Activated CD4-positive, alpha-beta T cell treated with anti-CD3 and anti-CD28 coated beads, Interleukin-2, amount 10 ng/mL, durations not matched to agents 7 days and 5 days (primary cell): ENCODE data around the gene SAFB. TPM values are rescaled to one million over a fixed set of nuclear protein-coding genes. Genes with fewer than 3 reads are reported as not detected.
"Not testable (repeated sequence)": the region's sequence is repeated elsewhere in the genome, so short reads cannot be mapped to it uniquely, and the experiment has no call there.

Experiments used
- CTCF ChIA-PET: fragments of 350-600 bp; sonication (Branson Sonifier 250); formaldehyde crosslinking; loops from one replicate; lab custom pipeline; 2021; ENCODE audit warnings: antibody characterized with exemption; lab: Charles Lee
- POLR2A ChIA-PET: fragments of 350-600 bp; sonication (Branson Sonifier 250); formaldehyde crosslinking; loops from one replicate; lab custom pipeline; 2021; ENCODE audit warnings: antibody characterized with exemption; lab: Charles Lee
- DNase-seq: peaks from one replicate; pipeline ENCODE4 v3.0.0-alpha.2; 2020
- H3K27ac Mint-ChIP-seq: one replicate; pipeline ENCODE4 v1.8.0; 2021; ENCODE audit warnings: mild to moderate bottlenecking, moderate library complexity, mixed read lengths
- H3K27me3 Mint-ChIP-seq: one replicate; pipeline ENCODE4 v1.8.0; 2021; ENCODE audit warnings: mixed read lengths
- H3K36me3 Mint-ChIP-seq: one replicate; pipeline ENCODE4 v1.8.0; 2021; ENCODE audit warnings: low read depth, mixed read lengths
- H3K4me1 Mint-ChIP-seq: one replicate; pipeline ENCODE4 v1.8.0; 2021; ENCODE audit warnings: mixed read lengths
- H3K4me3 Mint-ChIP-seq: one replicate; pipeline ENCODE4 v1.8.0; 2021; ENCODE audit warnings: mild to moderate bottlenecking, moderate library complexity, mixed read lengths
- H3K9me3 Mint-ChIP-seq: one replicate; pipeline ENCODE4 v1.8.0; 2021; ENCODE audit warnings: mixed read lengths
- total RNA-seq, 2 experiments: library from RNA; stranded (reverse); gene quantifications; one replicate each; pipeline ENCODE4 v1.2.3, GENCODE V29; 2021

SAFB gene
- total RNA-seq, 2 experiments from 2014 or later: 113 to 131 TPM

DNA sequence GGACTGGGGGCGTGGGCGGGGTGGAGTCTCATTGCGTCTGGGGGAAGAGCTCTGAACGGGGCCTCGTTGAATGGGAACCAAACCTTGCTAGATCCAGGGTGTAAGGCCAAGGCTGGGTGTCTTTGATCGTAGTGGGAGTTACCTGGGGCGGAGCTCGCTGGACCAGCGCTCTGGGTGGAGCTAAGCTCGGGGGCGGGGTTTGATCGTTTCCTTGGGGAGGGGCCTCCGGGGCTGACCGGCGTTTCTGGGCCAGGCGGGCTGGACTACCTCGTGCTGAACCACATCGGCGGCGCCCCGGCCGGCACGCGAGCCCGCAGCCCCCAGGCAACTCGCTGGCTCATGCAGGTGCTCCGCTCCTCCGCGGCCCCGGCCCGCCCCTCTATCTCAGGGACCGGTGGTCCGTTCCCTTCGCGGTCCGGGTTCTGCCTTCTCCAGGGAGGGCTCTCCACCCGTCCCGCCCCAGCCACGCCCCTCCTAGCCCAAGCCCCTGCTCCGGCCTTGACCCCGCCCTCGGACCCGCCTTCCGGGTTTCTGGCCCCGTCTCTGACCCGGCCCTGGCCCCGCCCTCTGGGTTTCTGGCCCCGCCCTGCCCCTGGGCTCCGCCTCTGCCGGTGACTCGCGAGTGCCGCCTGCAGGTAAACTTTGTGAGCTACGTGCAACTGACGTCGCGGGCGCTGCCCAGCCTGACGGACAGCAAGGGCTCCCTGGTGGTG, 63.9 kb downstream of the SAFB start:
- peaks cover 28% of the 10 kb centered on the region for H3K4me1 Mint-ChIP-seq
- ChIA-PET CTCF (interaction anchor here (0.6 to 2.4 kb wide), 26 partner anchors 9 to 906 kb away, joined by 3 to 17 read pairs (median 4); partner anchors contain the start of genes CATSPERD, LONP1, NRTN and SAFB), POLR2A (interaction anchor here (0.6 kb wide), 1 partner anchor 281 kb away, joined by 3 read pairs; no protein-coding TSS in a partner anchor)
- H3K27me3 Mint-ChIP-seq: no peaks in the 10 kb centered on the region
- H3K4me3 Mint-ChIP-seq: peak overlapping the region; percentile 73
- peak overlapping the region; percentile 91 for H3K27ac Mint-ChIP-seq
- peaks cover 9% of the 10 kb centered on the region for H3K36me3 Mint-ChIP-seq
- H3K9me3 Mint-ChIP-seq: no peaks in the 10 kb centered on the region
- peak; percentile 97 for DNase-seq

DNA sequence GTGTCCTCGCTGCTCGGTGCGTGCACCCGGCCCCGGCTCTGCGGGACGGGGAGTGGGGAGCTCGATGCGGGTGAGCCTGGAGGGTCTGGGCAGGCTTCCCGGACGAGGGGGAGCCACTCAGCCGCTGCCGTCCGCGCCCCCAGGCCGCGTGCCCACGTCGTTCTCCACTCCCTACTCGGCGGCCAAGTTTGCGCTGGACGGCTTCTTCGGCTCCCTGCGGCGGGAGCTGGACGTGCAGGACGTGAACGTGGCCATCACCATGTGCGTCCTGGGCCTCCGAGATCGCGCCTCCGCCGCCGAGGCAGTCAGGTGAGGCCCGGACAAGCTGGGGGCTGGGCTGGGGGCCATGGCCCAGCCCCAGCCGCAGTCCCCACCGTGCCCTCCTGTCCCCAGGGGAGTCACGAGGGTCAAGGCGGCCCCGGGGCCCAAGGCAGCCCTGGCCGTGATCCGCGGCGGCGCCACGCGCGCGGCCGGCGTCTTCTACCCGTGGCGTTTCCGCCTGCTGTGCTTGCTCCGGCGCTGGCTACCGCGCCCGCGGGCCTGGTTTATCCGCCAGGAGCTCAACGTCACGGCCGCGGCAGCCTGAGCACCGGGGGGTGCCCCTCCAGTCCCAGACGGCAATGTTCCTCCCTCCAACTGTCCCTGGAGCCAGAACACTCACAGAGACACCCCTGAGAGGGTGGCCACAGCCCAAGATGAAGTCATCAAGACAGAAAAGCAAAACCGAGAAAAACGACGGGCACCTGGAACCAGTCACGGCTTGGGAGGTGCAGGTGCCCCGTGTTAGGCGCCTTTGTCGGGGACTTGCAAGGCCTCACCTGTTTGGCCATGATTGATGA, 64.7 kb downstream of the SAFB start:
- no peak for DNase-seq
- Mint-ChIP-seq H3K9me3 (no peaks in the 10 kb centered on the region), H3K36me3 (peaks cover 15% of the 10 kb centered on the region), H3K27me3 (no peaks in the 10 kb centered on the region), H3K4me3 (peak overlapping the region; percentile 73), H3K27ac (peak overlapping the region; percentile 87), H3K4me1 (peaks cover 30% of the 10 kb centered on the region)
- ChIA-PET POLR2A (interaction anchor here (0.6 kb wide), 1 partner anchor 280 kb away, joined by 3 read pairs; no protein-coding TSS in a partner anchor), CTCF (interaction anchor here (0.6 to 2.4 kb wide), 24 partner anchors 9 to 906 kb away, joined by 3 to 17 read pairs (median 4); partner anchors contain the start of genes CATSPERD, LONP1, NRTN and SAFB)

GRCh38 chr19:5688262-5688881, 65.5 kb downstream of the SAFB start:
- H3K27ac Mint-ChIP-seq, POLR2A ChIA-PET, H3K9me3 Mint-ChIP-seq, DNase-seq, H3K27me3 Mint-ChIP-seq: not testable (repeated sequence)
- CTCF ChIA-PET: interaction anchor here (1.4 to 2.4 kb wide), 3 partner anchors 8 to 66 kb away, joined by 3 to 8 read pairs (median 5); partner anchors contain the start of genes SAFB and SAFB2
- Mint-ChIP-seq H3K36me3 (peaks cover 21% of the 10 kb centered on the region), H3K4me3 (peak overlapping the region; percentile 63), H3K4me1 (peaks cover 32% of the 10 kb centered on the region)

- peaks cover 28% of the 10 kb centered on the region for H3K36me3 Mint-ChIP-seq
- H3K4me1 Mint-ChIP-seq: peaks cover 31% of the 10 kb centered on the region
- no peaks in the 10 kb centered on the region for H3K27me3 Mint-ChIP-seq
- no peaks in the 10 kb centered on the region for H3K9me3 Mint-ChIP-seq
- ChIA-PET POLR2A (interaction anchor here (0.5 to 1.3 kb wide), 5 partner anchors 15 to 105 kb away, joined by 4 to 7 read pairs (median 4); partner anchors contain the start of genes CATSPERD, LONP1, SAFB and SAFB2), CTCF (interaction anchor here (0.6 to 2.3 kb wide), 39 partner anchors 9 to 1030 kb away, joined by 3 to 16 read pairs (median 4); partner anchors contain the start of genes C3, CATSPERD, DUS3L and LONP1)
- H3K4me3 Mint-ChIP-seq: peak within 1 kb of the TSS; percentile 92
- peak; percentile 98 for DNase-seq
- H3K27ac Mint-ChIP-seq: peak within 1 kb of the TSS; percentile 92
Observed at GRCh38 chr19:5690125-5690954, 67.5 kb downstream of the SAFB start, which contains the start of gene RPL36. Gene RPL36 (plus strand): TSS chr19:5690295. CDS start chr19:5690508, 213 bp downstream.

DNA sequence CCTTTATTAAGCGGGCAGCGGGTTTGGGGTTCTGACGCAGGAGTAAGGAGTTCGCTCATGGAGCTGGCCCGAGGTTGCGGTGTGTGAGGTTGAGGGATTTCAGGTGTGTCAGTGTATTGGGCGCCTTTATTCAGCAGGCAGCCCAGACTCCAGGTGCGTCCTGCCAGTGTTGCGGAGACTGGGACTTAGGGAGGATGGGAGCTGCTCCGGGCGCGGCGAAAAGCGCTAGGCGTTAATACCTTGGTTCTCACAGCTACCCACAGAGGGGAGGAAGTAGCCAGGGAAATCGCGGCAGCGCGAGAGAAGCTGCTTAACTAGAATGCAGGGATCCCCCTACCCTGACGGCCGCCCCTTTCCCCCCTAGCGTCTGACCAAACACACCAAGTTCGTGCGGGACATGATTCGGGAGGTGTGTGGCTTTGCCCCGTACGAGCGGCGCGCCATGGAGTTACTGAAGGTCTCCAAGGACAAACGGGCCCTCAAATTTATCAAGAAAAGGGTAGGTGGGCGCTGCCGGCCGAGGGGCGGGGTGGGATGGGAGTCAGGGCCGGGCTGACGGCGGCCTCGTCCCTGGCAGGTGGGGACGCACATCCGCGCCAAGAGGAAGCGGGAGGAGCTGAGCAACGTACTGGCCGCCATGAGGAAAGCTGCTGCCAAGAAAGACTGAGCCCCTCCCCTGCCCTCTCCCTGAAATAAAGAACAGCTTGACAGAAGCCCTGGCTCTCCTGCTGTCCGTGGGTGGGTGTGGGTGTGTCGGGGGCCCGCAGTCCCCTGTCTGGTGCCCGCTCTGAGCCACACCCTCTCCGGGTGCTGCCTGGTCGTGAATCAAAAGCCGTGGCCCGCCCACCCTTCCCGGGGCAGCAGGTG, 68.3 kb downstream of the SAFB start:
- CTCF ChIA-PET: interaction anchor here (0.5 to 2.3 kb wide), 15 partner anchors 9 to 1029 kb away, joined by 3 to 13 read pairs (median 4); partner anchors contain the start of genes C3, CATSPERD and NRTN
- Mint-ChIP-seq H3K27ac (peak overlapping the region; percentile 92), H3K36me3 (peaks cover 28% of the 10 kb centered on the region), H3K4me1 (peaks cover 26% of the 10 kb centered on the region), H3K27me3 (no peaks in the 10 kb centered on the region), H3K4me3 (peak overlapping the region; percentile 92), H3K9me3 (no peaks in the 10 kb centered on the region)
- DNase-seq: peak; percentile 25
- POLR2A ChIA-PET: interaction anchor here (1.3 kb wide), 1 partner anchor 29 kb away, joined by 5 read pairs; the partner anchor contains the start of gene CATSPERD

DNA sequence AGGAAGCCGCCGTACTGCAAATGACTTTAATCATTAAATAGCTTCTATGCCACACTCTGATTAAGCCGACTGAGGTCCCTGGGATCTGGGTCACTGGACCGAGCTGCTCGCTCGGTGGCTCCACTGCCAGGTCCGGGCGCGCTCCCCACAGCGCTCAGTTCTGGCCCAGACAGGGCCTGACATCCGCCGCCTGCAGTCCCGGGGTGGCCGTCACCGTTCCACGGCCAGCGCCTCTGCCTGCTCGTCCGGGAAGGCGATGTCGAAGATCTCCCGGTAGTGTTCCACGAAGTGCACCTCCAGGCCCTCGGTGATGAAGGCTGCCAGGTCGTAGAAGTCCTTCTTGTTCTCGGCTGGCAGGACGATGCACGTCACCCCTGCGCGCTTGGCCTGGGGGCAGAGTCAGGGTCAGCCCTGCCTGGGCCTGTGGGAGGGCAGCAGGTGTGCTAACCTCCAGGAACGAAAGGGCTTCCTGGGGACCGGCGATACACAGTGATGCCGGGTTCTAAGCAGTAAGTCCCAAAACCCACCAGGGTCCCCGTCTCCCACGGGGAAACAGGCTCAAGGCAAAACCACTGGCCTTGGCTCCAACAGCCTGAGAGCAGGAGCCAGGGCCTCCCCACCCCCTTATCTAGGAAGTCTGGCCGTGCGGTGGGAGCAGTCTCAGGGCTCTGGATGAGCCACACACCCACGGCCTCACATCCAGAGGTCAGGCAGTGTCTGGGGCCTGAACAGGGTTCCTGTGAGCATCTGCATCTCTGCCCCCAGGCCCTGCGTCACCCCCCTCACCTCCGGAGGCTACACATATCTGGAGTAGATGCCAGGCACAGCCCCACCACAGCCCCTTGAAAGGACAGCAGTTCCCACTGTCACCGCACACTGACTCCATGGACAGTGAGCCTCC, 69.2 kb downstream of the SAFB start:
- peak overlapping the region; percentile 80 for H3K27ac Mint-ChIP-seq
- DNase-seq: no peak
- ChIA-PET CTCF (interaction anchor here (1.1 to 1.7 kb wide), 6 partner anchors 8 to 29 kb away, joined by 3 to 8 read pairs (median 5); partner anchors contain the start of gene CATSPERD), POLR2A (interaction anchor here (1.3 kb wide), 1 partner anchor 29 kb away, joined by 5 read pairs; the partner anchor contains the start of gene CATSPERD)
- H3K4me1 Mint-ChIP-seq: peaks cover 21% of the 10 kb centered on the region
- H3K36me3 Mint-ChIP-seq: peaks cover 28% of the 10 kb centered on the region
- H3K9me3 Mint-ChIP-seq: no peaks in the 10 kb centered on the region
- H3K27me3 Mint-ChIP-seq: no peaks in the 10 kb centered on the region
- peak overlapping the region; percentile 92 for H3K4me3 Mint-ChIP-seq

DNA sequence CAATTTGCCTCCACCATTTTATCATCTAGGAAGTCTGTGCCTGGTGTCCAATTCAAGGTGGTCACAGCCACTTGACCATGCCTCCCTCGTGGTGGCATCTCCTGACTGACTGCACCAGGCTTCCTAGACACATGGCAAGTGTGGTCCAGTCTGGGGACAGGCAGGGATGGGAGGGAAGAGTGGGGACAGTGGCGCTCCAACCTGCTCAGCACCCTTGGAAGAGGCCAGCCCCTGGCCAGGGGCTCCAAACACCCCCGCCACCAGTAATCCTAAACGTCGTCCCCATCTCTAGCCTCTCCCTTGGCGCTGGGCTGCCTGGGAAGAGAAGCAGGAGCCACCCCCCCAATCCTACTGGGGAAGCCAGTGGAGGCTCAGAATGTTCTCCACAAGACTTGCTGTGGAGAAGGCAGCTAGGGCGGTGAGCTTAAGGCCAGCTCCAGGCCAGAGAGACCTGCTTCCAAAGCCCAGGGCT, 69.9 kb downstream of the SAFB start:
- Mint-ChIP-seq H3K27ac (peak overlapping the region; percentile 80), H3K4me1 (peaks cover 21% of the 10 kb centered on the region), H3K36me3 (peaks cover 28% of the 10 kb centered on the region), H3K4me3 (peak overlapping the region; percentile 69), H3K9me3 (no peaks in the 10 kb centered on the region), H3K27me3 (no peaks in the 10 kb centered on the region)
- ChIA-PET POLR2A (no interaction called here), CTCF (no interaction called here)
- no peak for DNase-seq

GRCh38 chr19:5693195-5694166, 70.6 kb downstream of the SAFB start:
- Mint-ChIP-seq H3K27me3 (no peaks in the 10 kb centered on the region), H3K4me3 (no peak overlapping the region), H3K36me3 (peaks cover 28% of the 10 kb centered on the region), H3K4me1 (peaks cover 16% of the 10 kb centered on the region), H3K27ac (peak overlapping the region; percentile 50), H3K9me3 (no peaks in the 10 kb centered on the region)
- ChIA-PET POLR2A (no interaction called here), CTCF (no interaction called here)
- DNase-seq: no peak
